Brain microvascular endothelial cell (primary cell): ENCODE data around the gene COPS8.

Source experiments
- DNase-seq: peaks from one replicate; pipeline ENCODE4 v3.0.0-alpha.2; 2020
- H3K27ac ChIP-seq: fragments of 250-450 bp; sonication (Bioruptor Pico); 2 replicates; pipeline ENCODE4 v1.5.1; 2020; ENCODE audit warnings: mild to moderate bottlenecking, moderate library complexity
- H3K27me3 ChIP-seq: fragments of 250-450 bp; sonication (Bioruptor Pico); replicated peaks from 2 replicates; pipeline ENCODE4 v1.5.1; 2020; ENCODE audit warnings: mild to moderate bottlenecking
- H3K36me3 ChIP-seq: fragments of 250-450 bp; sonication (Bioruptor Pico); replicated peaks from 2 replicates; pipeline ENCODE4 v1.5.1; 2020; ENCODE audit warnings: mild to moderate bottlenecking
- H3K4me3 ChIP-seq: 2 replicates; pipeline ENCODE4 v1.5.1; 2011; ENCODE audit warnings: low read depth, mild to moderate bottlenecking, control low read depth, low read length, moderate library complexity
- CTCF ChIP-seq: IDR thresholded peaks from 2 replicates; pipeline ENCODE4 v1.5.1; 2011; ENCODE audit warnings: low read depth, mild to moderate bottlenecking, moderate library complexity, low read length, control low read depth, inconsistent platforms; ENCODE audit errors: missing control alignments
- in situ Hi-C: cut with HindIII; loops from 2 replicates; pipeline ENCODE4 v1.10.0; 2017; ENCODE audit warnings: low sequenced_read_pairs, low pct_ligation_motif_present

Gene COPS8

GRCh38 chr2:237147317-237147716 lies 61.6 kb downstream of the COPS8 start:
- DNase-seq = no peak
- no peaks in the 10 kb centered on the region for H3K27me3 ChIP-seq

GRCh38 chr2:237148624-237149023 lies 62.9 kb downstream of the COPS8 start:
- Histone ChIP-seq H3K4me3 (no peak overlapping the region), H3K27ac (no peak overlapping the region), H3K36me3 (no peaks in the 10 kb centered on the region), H3K27me3 (no peaks in the 10 kb centered on the region)
- DNase-seq = no peak
- in situ Hi-C loops = no loop called here
- no peak for TF ChIP-seq CTCF

More at GRCh38 chr2:237147317-237147716, 61.6 kb downstream of the COPS8 start:
- Histone ChIP-seq H3K36me3 (no peaks in the 10 kb centered on the region), H3K4me3 (no peak overlapping the region), H3K27ac (no peak overlapping the region)
- in situ Hi-C loops = no loop called here
- TF ChIP-seq CTCF = no peak

- TF ChIP-seq CTCF = no peak
- in situ Hi-C loops = no loop called here
- H3K27ac ChIP-seq = no peak overlapping the region
- H3K4me3 ChIP-seq = no peak overlapping the region
- H3K27me3 ChIP-seq = no peaks in the 10 kb centered on the region
- H3K36me3 ChIP-seq = no peaks in the 10 kb centered on the region
- DNase-seq = no peak
Observed at GRCh38 chr2:237149425-237149824, 63.7 kb downstream of the COPS8 start.
